Spleen (tissue), 7 donors: Measurements from ENCODE around the gene NETO1.

Experiments
- POLR2A ChIP-seq, 3 donors: fragments of 450-650 bp; IDR thresholded peaks; one replicate each; pipeline ENCODE4 v1.5.1; 2017; ENCODE audit warnings: antibody characterized with exemption in 3 of 3, mild to moderate bottlenecking in 1 of 3
- POLR2AphosphoS5 ChIP-seq, 3 donors: sonication (generic); formaldehyde crosslinking; IDR thresholded peaks; one replicate each; pipeline ENCODE4 v1.5.1; 2017; ENCODE audit warnings: antibody characterized with exemption in 3 of 3
- TF ChIP-seq, protein P1 (sequence below), 11 experiments: fragments of 200-600 bp in 7 of 11; fragments of 450-650 bp in 4 of 11; sonication (generic) in 4 of 11; IDR thresholded peaks in 8 of 11; conservative IDR thresholded peaks in 3 of 11; 1 replicate in 7 of 11; 2 replicates in 4 of 11; pipeline versions ENCODE4 v1.4.0 to v1.8.0; 2016 to 2021; ENCODE audit warnings: antibody characterized with exemption in 11 of 11, inconsistent platforms in 4 of 11, mild to moderate bottlenecking in 1 of 11
- donor health status: DM: no; HTN: no; CAD: no; lungs with moderate emphysema.
- donor health status: DM: no; HTN: no; CAD: no.
- donor health status: DM: no; HTN: no; CAD: no.

DNA sequence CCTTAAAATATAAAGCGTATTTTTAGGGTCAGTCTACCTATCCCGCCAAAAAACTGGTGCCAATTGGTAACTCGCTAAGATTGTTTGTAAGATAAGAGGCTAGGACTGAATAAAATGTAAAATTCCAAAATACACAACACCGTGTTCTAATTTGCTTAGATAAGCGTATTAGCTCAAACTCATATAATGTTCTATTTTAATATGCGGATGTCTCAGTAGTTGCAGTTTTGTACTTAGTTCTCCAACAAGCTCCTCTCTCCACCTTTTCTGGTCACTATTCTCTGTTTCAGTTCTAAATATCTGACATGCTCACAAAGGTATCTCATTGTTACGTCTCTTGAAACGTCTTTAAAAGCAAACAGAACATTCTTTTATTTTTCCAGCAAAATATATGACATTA, 24.0 kb downstream of the NETO1 start:
- TF ChIP-seq, protein P1, sequence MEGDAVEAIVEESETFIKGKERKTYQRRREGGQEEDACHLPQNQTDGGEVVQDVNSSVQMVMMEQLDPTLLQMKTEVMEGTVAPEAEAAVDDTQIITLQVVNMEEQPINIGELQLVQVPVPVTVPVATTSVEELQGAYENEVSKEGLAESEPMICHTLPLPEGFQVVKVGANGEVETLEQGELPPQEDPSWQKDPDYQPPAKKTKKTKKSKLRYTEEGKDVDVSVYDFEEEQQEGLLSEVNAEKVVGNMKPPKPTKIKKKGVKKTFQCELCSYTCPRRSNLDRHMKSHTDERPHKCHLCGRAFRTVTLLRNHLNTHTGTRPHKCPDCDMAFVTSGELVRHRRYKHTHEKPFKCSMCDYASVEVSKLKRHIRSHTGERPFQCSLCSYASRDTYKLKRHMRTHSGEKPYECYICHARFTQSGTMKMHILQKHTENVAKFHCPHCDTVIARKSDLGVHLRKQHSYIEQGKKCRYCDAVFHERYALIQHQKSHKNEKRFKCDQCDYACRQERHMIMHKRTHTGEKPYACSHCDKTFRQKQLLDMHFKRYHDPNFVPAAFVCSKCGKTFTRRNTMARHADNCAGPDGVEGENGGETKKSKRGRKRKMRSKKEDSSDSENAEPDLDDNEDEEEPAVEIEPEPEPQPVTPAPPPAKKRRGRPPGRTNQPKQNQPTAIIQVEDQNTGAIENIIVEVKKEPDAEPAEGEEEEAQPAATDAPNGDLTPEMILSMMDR (IDR thresholded peaks at IDR 0.05 in 8 of 11, conservative IDR thresholded peaks at IDR 0.05 in 3 of 11), result no peak
- no peak for TF ChIP-seq POLR2A (IDR thresholded peaks at IDR 0.05)
- no peak for TF ChIP-seq POLR2AphosphoS5 (IDR thresholded peaks at IDR 0.05)
